ENCODE results near the gene PNKP. TPM values are rescaled to one million over a fixed set of nuclear protein-coding genes. Genes with fewer than 3 reads are reported as not detected.

The PNKP gene
- total and polyA plus RNA-seq, 2 of the 8 experiments (the other 6 are each of a cell fraction or from before 2014, with no cell fraction given) = 45.8 to 105 TPM

GRCh38 chr19:49884760-49885159, 17.4 kb upstream of the PNKP start (continued):
- TF ChIP-seq RBBP5 (IDR thresholded peaks at IDR 0.05; ENCODE audit: borderline replicate concordance, low read depth, low read length) (no peak), MAFK (IDR thresholded peaks at IDR 0.05; ENCODE audit: low read depth, low read length) (no peak), BCL11A (IDR thresholded peaks at IDR 0.05; ENCODE audit: low read depth in 2 of 2, low read length in 2 of 2) (no peak), GTF2F1 (IDR thresholded peaks at IDR 0.05; ENCODE audit: borderline replicate concordance, low read depth, low read length) (no peak), POLR2AphosphoS5 (IDR thresholded peaks at IDR 0.05; ENCODE audit: low read depth, low read length) (no peak)

Measured in H1 (cell line).